Choroid plexus epithelial cell (primary cell): ENCODE data around the gene EXOC4.

Experiments
- DNase-seq: peaks from one replicate; pipeline ENCODE4 v3.0.0-alpha.2; 2010; ENCODE audit warnings: low read depth
- H3K4me3 ChIP-seq: 2 replicates; pipeline ENCODE4 v1.5.1; 2011; ENCODE audit warnings: low read depth, mild to moderate bottlenecking, control low read depth, low read length, moderate library complexity
- CTCF ChIP-seq: conservative IDR thresholded peaks from 2 replicates; pipeline ENCODE4 v1.5.1; 2011; ENCODE audit warnings: low read depth, mild to moderate bottlenecking, control low read depth, inconsistent platforms, low read length, moderate library complexity

Gene EXOC4

GRCh38 chr7:133693281-133693680 is 440.4 kb downstream of the EXOC4 start:
- no peak for TF ChIP-seq CTCF

GRCh38 chr7:133696056-133696455 is 443.2 kb downstream of the EXOC4 start:
- no peak for DNase-seq
- no peak for TF ChIP-seq CTCF
- no peak overlapping the region for H3K4me3 ChIP-seq

More at GRCh38 chr7:133693281-133693680, 440.4 kb downstream of the EXOC4 start:
- no peak for DNase-seq
- H3K4me3 ChIP-seq, result no peak overlapping the region

DNA sequence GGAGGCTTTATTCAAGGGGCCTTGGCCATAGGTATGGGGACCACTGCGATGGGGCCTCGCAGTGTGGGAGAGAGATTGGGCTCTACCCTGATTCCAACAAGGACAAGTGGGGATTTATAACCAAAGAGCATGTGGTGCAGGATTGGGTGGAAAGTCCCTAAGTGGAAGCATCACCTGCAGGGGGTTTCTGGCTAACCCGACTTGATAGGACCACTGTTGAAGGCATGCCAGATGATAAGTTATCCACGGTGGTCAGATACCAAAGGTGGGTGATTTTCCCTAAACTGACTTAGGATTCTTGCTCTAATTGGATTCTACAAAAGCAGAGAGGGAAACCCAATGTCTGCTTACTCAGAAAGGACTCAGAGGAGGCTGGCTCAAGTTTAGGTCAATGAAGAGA is 444.7 kb downstream of the EXOC4 start:
- DNase-seq, result no peak
- TF ChIP-seq CTCF, result no peak
- no peak overlapping the region for H3K4me3 ChIP-seq

DNA sequence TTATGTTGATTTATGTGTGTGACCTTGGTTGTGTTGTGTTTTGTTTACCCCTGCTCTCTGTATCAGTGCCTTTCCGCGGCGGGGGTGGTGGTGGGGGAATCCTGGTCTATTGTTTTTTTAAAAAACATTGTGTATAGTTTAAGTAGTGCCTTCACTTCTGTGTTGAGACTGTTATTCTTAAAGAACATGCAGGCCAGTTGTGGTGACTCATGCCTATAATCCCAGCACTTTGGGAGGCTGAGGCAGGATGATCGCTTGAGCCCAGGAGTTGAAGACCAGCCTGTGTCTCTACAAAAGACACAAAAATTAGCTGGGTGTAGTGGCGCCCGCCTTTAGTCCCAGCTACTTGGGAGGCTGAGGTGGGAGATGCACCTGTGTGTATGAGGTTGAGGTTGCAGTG is 445.2 kb downstream of the EXOC4 start:
- DNase-seq, result peak; percentile 53
- no peak overlapping the region for H3K4me3 ChIP-seq
- TF ChIP-seq CTCF, result no peak

GRCh38 chr7:133699386-133699785 is 446.5 kb downstream of the EXOC4 start:
- no peak for DNase-seq
- H3K4me3 ChIP-seq, result no peak overlapping the region
- no peak for TF ChIP-seq CTCF

DNA sequence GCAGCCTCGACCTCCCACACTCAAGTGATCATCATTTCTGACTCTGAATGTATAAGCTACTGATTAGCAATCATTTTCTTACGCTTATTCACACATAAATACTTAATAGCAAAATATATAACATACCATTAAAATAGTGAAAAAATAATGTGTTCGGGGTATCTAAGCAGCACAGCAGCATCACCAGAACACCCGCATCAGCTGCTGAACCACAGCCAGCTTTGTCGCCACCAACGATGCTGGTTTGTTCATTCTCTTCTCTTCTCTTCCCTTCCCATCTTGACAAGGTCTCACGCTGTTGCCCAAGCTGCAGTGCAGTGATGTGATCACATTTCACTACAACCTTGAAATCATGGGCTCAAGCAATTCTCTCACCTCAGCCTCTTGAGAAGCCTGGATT is 449.2 kb downstream of the EXOC4 start:
- TF ChIP-seq CTCF, result no peak
- DNase-seq, result no peak
- no peak overlapping the region for H3K4me3 ChIP-seq

GRCh38 chr7:133702960-133703359 is 450.1 kb downstream of the EXOC4 start:
- no peak for TF ChIP-seq CTCF
- no peak for DNase-seq
- no peak overlapping the region for H3K4me3 ChIP-seq
